D721Med (cell line): ENCODE measurements around the gene TUBB6.
A peak's percentile ranks its signal among the peaks of the same experiment; 100 is the strongest.

Source experiments
- DNase-seq: peaks from one replicate; pipeline ENCODE4 v3.0.0; 2011; ENCODE audit warnings: low spot score; ENCODE audit not compliant: insufficient read length
- FAIRE-seq: peaks from 2 replicates; lab custom pipeline; 2011; peaks lifted over from hg19 to GRCh38; lab: Jason Lieb, UNC
- CTCF ChIP-seq: IDR thresholded peaks from 2 replicates; pipeline ENCODE4 v1.5.1; 2012; ENCODE audit warnings: mild to moderate bottlenecking, control low read depth; ENCODE audit not compliant: insufficient read depth; ENCODE audit errors: missing control alignments

The TUBB6 gene

GRCh38 chr18:12283256-12283655 lies 24.8 kb upstream of the TUBB6 start:
- TF ChIP-seq CTCF: peak; percentile 16
- no peak for FAIRE-seq
- no peak for DNase-seq

- TF ChIP-seq CTCF: no peak
- no peak for DNase-seq
- no peak for FAIRE-seq
These were observed 24.4 kb upstream of the TUBB6 start for GRCh38 chr18:12283666-12284065.

GRCh38 chr18:12287131-12287681 lies 20.8 kb upstream of the TUBB6 start:
- DNase-seq (no peak), FAIRE-seq (no peak)
- TF ChIP-seq CTCF: no peak

GRCh38 chr18:12287684-12288402 lies 20.2 kb upstream of the TUBB6 start:
- no peak for TF ChIP-seq CTCF
- DNase-seq (no peak), FAIRE-seq (no peak)

GRCh38 chr18:12288403-12288755 lies 19.7 kb upstream of the TUBB6 start:
- no peak for DNase-seq
- no peak for FAIRE-seq
- TF ChIP-seq CTCF: no peak

GRCh38 chr18:12290086-12290485 lies 18.0 kb upstream of the TUBB6 start:
- TF ChIP-seq CTCF: no peak
- no peak for DNase-seq
- no peak for FAIRE-seq

GRCh38 chr18:12291161-12291560 lies 16.9 kb upstream of the TUBB6 start:
- DNase-seq (no peak), FAIRE-seq (no peak)
- TF ChIP-seq CTCF: no peak
